ENCODE measurements around the gene NINL.

The NINL gene

GRCh38 chr20:25623736-25624499 is 38.6 kb upstream of the NINL start, which contains the start of gene NANP:
Gene NANP, minus strand, starts transcription at chr20:25624014. Its CDS starts 66 bp downstream, at chr20:25623948.
- peak within 1 kb of the TSS; percentile 87 for H3K4me3 ChIP-seq (ENCODE audit: low read depth, low read length)
- DNase-seq (ENCODE audit: low read depth), result peak; percentile 94
- peak; percentile 28 for TF ChIP-seq CTCF (IDR thresholded peaks at IDR 0.05; ENCODE audit: control insufficient read depth, extremely low read depth, insufficient read depth)

- no peak for DNase-seq (ENCODE audit: low read depth)
- TF ChIP-seq CTCF (IDR thresholded peaks at IDR 0.05; ENCODE audit: control insufficient read depth, extremely low read depth, insufficient read depth), result no peak
- peak overlapping the region; percentile 87 for H3K4me3 ChIP-seq (ENCODE audit: low read depth, low read length)
Observed at GRCh38 chr20:25623225-25623735, 37.9 kb upstream of the NINL start.

GRCh38 chr20:25622450-25623224 is 37.3 kb upstream of the NINL start:
- no peak for TF ChIP-seq CTCF (IDR thresholded peaks at IDR 0.05; ENCODE audit: control insufficient read depth, extremely low read depth, insufficient read depth)
- H3K4me3 ChIP-seq (ENCODE audit: low read depth, low read length), result peak overlapping the region; percentile 87
- DNase-seq (ENCODE audit: low read depth), result no peak

- H3K4me3 ChIP-seq (ENCODE audit: low read depth, low read length), result peak overlapping the region; percentile 87
- TF ChIP-seq CTCF (IDR thresholded peaks at IDR 0.05; ENCODE audit: control insufficient read depth, extremely low read depth, insufficient read depth), result no peak
- DNase-seq (ENCODE audit: low read depth), result no peak
Observed at GRCh38 chr20:25622049-25622448, 36.7 kb upstream of the NINL start.

GRCh38 chr20:25619514-25619913 is 34.2 kb upstream of the NINL start:
- DNase-seq (ENCODE audit: low read depth), result no peak
- H3K4me3 ChIP-seq (ENCODE audit: low read depth, low read length), result no peak overlapping the region
- TF ChIP-seq CTCF (IDR thresholded peaks at IDR 0.05; ENCODE audit: control insufficient read depth, extremely low read depth, insufficient read depth), result no peak

GRCh38 chr20:25608774-25609173 is 23.4 kb upstream of the NINL start:
- no peak for DNase-seq (ENCODE audit: low read depth)
- no peak for TF ChIP-seq CTCF (IDR thresholded peaks at IDR 0.05; ENCODE audit: control insufficient read depth, extremely low read depth, insufficient read depth)
- no peak overlapping the region for H3K4me3 ChIP-seq (ENCODE audit: low read depth, low read length)
